Raji (cell line): ENCODE measurements around the gene PVR.

Experiments
- POLR2A ChIP-seq: IDR thresholded peaks from 2 replicates; pipeline ENCODE4 v1.6.1; 2011; ENCODE audit warnings: low read depth, low read length, control low read depth; ENCODE audit not compliant: insufficient read depth

The PVR gene

DNA sequence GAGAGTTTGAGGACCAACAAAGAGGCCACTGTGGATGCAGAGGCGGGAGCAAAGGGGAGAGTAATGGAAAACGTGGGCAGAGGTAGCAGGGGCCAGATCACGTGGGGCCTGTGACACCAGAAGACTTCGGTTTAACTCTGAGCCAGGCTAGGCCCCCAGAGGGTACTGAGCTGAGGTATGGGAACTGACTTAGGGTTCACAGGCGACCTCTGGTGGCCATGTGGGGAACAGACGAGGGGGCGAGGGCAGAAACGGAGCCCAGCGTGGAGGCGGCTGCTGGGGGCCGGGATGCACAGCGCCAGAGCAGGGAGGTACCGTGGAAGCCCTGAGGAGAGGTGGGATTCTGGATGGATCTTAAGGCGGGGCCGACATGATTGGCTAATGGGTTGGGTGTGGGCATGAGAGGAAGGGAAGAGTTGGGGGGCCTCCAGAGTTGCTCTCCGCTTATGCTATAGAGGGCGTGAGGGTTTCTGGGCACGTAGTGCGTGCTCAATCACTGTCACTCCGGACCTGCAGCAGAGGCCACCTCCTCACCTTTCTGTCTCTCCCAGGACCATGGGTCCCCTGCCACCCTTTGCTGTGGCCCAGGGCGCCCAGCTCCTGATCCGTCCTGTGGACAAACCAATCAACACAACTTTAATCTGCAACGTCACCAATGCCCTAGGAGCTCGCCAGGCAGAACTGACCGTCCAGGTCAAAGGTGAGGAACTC, 13.7 kb downstream of the PVR start:
- TF ChIP-seq POLR2A, result no peak

DNA sequence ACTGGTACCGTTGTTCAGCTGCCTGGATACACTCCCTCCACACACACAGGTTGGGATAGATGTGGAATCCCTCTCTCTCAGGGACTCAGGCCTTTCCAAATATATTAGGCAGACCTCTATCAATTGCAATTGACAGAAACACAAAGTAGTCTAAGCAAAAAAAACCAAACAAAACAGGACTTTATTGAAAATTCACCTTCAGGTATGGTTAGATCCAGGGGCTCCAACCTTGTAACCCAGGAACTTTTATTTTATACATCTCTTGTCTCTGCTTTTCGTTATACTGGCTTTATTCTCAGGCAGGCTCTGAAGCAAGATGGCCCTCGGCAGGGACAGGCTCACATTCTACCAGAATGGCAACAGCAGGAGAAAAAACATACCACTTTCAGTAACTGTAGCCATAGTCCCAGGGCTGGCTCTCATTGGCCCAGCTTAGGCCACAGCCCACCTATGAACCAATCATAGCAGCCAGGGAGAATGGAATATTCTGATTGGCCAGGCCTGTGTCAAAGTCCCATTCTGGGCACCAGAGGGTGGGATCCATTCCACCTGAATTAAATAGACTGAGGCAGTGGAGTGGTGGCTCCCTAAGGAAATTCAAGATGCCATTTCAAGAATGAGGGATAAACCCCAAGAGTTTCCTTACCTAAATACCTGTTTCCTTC, 14.5 kb downstream of the PVR start:
- TF ChIP-seq POLR2A, result no peak

DNA sequence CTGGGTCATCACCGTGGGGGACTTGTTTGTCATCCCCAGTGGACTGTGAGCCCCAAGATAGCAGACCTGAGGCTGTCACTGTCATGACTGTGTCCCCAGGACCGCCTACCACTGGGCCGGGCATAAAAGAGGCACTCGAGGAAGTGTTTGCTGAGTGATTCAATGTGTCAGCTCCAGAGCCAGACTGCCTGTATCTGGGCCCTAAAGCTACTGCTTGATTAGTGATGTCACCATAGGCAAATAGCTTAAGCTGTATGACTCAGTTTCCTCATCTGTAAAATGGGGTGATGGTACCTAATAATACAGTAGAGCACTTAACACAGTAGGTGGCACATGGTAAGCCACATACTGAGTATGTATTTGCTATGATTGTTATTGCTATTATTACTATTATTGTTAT, 16.4 kb downstream of the PVR start:
- TF ChIP-seq POLR2A, result no peak

DNA sequence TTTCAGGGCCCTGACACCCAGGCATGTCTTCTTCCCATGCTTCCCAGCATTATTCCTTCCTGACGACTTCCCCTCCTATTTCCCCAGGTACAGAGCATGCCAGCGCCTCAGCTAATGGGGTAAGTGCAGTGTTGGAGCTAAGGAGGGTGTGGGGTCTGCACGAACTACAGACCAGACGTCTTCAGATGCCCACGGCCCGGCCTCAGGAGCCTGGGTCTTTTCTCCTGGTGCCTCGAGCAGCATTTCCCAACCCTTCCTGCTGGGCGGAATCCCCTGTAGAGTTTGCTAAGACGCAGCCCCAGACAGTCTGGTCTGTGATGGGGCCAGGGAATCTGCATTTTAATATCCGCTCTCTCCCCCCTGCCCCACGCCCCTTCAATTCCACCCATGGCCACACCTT, 17.5 kb downstream of the PVR start:
- no peak for TF ChIP-seq POLR2A

DNA sequence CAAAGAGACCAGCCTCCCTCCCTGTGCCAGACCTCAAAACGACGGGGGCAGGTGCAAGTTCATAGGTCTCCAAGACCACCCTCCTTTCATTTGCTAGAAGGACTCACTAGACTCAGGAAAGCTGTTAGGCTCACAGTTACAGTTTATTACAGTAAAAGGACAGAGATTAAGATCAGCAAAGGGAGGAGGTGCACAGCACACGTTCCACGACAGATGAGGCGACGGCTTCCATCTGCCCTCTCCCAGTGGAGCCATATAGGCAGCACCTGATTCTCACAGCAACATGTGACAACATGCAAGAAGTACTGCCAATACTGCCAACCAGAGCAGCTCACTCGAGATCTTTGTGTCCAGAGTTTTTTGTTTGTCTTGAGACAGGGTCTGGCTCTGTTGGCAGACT, 18.2 kb downstream of the PVR start:
- no peak for TF ChIP-seq POLR2A

DNA sequence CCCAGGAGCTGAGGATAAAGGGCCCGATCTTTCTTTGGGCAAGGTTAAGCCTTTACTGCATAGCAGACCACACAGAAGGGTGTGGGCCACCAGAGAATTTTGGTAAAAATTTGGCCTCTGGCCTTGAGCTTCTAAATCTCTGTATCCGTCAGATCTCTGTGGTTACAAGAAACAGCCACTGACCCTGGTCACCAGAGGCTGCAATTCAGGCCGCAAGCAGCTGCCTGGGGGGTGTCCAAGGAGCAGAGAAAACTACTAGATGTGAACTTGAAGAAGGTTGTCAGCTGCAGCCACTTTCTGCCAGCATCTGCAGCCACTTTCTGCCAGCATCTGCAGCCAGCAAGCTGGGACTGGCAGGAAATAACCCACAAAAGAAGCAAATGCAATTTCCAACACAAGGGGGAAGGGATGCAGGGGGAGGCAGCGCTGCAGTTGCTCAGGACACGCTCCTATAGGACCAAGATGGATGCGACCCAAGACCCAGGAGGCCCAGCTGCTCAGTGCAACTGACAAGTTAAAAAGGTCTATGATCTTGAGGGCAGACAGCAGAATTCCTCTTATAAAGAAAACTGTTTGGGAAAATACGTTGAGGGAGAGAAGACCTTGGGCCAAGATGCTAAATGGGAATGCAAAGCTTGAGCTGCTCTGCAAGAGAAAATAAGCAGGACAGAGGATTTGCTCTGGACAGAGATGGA, 19.1 kb downstream of the PVR start:
- no peak for TF ChIP-seq POLR2A

DNA sequence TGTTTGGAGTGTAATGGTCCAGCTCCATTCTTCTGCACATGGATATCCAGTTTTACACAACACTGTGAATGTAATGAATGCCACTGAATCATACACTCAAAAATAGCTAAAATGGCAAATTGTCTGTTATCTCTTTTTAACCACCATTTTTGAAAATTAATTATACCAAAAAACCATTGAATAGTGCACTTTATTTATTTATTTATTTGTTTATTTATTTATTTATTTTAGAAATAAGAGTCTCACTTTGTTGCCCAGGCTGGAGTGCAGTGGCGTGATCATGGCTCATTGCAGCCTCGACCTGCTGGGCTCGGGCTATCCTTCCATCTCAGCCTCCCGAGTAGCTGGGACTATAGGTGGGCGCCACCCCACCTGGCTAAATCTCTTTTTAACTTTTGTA, 20.3 kb downstream of the PVR start:
- no peak for TF ChIP-seq POLR2A

DNA sequence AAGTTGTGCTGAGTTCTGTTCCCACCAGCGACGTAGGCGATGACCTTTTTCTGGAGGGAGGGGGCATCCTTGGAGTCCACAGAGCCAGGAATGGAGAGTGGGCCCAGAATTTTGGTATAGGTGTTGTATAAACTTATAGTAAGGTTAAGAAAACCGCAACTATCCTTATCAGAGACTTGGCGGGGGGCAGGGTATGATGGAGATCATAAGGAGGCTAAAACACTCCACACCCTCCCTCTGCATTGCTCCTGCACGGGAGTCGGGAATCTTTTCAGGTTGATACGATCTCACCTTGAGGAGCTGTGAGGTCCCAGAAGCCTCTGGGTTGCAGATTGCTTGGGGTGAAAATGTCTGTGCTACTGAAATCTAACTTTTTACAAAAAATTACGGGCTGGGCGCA, 21.3 kb downstream of the PVR start:
- TF ChIP-seq POLR2A, result no peak

DNA sequence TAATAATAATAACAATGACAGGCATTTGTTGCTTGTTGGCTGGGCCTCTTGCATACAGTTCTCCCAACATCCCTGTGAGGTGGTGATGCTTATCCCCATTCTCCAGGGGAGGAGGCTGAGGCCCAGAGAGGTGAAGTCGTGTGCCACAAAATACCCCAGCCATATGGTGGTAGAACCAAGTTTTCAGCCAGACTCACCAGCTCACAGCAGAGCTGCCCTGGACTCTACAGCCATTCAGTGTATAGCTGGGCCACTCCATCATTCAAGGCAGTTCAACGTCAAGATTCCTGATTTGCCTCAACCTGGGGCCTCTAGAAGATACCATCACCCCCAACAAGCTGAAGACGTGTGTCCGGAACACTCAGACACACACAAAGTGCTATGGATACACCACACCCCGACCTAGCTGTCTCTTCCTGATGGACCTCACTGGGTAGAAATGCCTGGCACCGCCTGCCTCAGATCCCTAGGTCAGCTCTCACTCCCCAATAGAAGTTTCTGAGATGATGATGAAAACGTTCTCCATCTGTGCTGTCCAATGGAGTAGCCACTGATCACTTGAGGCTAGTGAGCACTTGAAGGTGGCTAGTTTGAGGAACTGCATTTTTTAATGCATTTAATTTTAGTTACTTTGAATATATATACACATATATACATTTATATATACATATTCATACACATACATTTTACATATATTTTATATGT, 23.3 kb downstream of the PVR start:
- TF ChIP-seq POLR2A, result no peak

DNA sequence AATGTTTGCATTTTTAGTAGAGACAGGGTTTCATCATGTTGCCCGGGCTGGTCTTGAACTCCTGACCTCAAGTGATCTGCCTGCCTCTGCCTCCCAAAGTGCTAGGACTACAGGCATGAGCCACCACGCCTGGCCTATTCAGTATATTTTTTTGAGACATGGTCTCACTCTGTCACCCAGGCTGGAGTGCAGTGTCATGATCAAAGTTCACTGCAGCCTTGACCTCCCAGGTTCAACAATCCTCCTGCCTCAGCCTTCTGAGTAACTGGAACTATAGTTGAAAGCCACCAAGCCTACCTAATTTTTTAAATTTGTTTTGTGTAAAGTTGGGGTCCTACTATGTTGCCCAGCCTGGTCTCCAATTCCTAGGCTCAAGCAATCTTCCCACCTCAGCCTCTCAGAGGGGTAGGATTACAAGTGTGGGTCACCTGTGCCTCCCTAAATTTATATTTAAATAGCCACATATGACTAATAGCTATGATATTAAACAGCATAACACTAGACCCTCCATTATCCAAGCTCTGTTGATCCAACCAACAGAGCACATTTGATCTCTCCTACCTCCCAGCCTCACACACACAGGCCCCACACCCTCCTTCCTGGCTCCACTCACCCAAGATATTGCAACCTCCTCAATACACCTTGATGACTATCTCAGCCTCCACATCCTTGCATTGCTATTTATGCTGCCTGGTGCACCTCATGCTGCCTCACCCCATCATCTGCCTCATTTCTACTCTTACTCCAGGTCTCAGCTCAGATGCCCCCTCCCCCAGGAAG, 25.5 kb downstream of the PVR start:
- no peak for TF ChIP-seq POLR2A

DNA sequence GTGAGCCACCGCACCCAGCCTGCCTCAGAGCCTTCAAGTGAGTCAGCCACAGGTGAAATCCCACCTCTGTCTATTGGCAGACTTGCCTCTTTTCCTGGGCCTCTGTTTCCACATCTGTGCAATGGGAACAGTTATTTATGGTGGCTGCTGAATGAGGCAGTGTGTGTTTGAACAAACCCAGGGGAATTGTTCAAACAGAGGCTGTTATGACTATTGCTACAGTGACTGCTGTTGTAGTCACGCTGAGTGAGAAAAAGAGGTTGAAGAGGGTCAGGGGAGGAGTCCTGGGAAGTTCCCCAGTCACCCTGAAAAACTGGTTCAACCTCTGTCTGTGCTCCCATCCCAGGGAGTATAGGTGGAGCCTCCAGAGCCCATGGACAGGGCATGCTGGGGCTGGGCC, 27.7 kb downstream of the PVR start, which contains the start of gene CEACAM19:
Gene CEACAM19 (plus strand): TSS at position 83 of the 400 bp plus-strand sequence. CDS start 450 bp downstream, outside the sequence.
- TF ChIP-seq POLR2A, result no peak

DNA sequence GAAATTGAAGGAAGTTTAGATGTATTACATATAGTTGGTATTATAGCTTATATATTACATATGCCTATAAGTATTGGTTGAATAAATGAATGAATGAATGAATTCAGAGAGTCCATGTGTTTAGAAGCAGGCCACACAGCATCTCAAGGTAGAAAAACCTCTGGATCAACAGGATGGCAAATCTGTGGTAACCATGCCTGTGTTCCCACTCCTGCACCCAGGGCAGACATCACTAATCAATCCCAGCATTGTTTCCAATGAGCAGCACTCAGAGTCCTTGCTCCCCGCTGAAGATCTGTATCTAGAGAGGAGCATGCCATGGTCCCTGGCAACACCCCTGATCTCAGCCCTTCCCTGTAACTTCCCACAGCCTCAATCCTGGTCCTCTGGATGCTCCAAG, 28.5 kb downstream of the PVR start:
- TF ChIP-seq POLR2A, result no peak

DNA sequence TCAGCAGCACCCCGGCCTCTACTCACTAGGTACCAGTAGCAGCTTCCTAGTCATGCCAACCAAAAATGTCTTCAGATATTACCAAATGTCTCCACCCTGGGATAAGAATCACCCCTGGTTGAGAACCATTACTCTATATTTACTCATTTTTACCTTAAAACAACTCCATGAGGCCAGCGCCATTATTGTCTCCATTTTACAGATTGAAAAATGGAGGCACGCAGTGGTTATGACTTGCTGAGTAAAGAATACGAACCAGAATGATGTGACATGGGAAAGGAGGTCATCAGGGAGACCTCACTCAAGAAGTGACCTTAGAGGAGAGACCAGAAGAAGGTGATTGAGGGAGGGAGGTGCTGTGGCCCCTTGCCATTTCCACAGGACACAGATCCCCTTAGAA, 29.8 kb downstream of the PVR start:
- TF ChIP-seq POLR2A, result no peak

DNA sequence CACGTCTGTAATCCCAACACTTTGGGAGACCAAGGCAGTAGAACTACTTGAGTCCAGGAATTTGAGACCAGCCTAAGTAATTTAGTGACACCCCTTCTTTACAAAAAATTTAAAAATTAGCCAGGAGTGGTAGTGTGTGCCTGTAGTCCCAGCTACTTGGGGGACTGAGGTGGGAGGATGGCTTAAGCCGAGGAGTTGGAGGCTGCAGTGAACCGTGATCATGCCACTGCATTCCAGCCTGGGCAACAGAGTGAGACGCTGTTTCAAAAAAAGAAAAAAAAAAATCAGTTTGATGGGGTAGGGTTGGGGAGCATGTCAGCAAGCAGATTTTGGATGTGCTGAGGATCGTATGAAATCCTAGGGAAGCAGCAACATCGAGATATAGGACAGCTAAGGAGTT, 31.8 kb downstream of the PVR start:
- TF ChIP-seq POLR2A, result no peak
